ENCODE measurements around the gene KNSTRN. TPM values are rescaled to one million over a fixed set of nuclear protein-coding genes. Genes with fewer than 3 reads are reported as not detected.

Gene KNSTRN
- total RNA-seq, 4 donors from 2014 or later = 10.8 to 30.9 (median 22.1) TPM

GRCh38 chr15:40440743-40441564, 58.4 kb downstream of the KNSTRN start, which contains the start of gene BAHD1:
TSS of gene BAHD1 (plus strand) at chr15:40440953. CDS start at chr15:40458465, 17,512 bp downstream.
- peak within 1 kb of the TSS; percentile 76 to 86 (median 82) for H3K27ac ChIP-seq
- intact Hi-C loops (cut with DNase I; ENCODE audit: low total_unique reads) (loop anchor here (2.0 to 10.0 kb wide), 4 partner anchors 30 to 124 kb away; partner anchors contain the start of genes CCDC32, CHST14 and RPUSD2), in situ Hi-C loops (cut with MboI; ENCODE audit: low sequenced_read_pairs in 4 of 4) (no loop called here)
- H3K4me1 ChIP-seq = peaks cover 14 to 20% of the 10 kb centered on the region in 2 donors
- H3K36me3 ChIP-seq = no peaks in the 10 kb centered on the region
- peaks cover 14 to 23% (median 18%) of the 10 kb centered on the region in 3 donors for H3K27me3 ChIP-seq
- ATAC-seq (peak; percentile 83 to 86), DNase-seq (peak; percentile 95 to 96)
- peak; percentile 46 to 47 for TF ChIP-seq POLR2A (IDR thresholded peaks at IDR 0.05)
- TF ChIP-seq, protein P1, sequence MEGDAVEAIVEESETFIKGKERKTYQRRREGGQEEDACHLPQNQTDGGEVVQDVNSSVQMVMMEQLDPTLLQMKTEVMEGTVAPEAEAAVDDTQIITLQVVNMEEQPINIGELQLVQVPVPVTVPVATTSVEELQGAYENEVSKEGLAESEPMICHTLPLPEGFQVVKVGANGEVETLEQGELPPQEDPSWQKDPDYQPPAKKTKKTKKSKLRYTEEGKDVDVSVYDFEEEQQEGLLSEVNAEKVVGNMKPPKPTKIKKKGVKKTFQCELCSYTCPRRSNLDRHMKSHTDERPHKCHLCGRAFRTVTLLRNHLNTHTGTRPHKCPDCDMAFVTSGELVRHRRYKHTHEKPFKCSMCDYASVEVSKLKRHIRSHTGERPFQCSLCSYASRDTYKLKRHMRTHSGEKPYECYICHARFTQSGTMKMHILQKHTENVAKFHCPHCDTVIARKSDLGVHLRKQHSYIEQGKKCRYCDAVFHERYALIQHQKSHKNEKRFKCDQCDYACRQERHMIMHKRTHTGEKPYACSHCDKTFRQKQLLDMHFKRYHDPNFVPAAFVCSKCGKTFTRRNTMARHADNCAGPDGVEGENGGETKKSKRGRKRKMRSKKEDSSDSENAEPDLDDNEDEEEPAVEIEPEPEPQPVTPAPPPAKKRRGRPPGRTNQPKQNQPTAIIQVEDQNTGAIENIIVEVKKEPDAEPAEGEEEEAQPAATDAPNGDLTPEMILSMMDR (IDR thresholded peaks at IDR 0.05 in 4 of 5, conservative IDR thresholded peaks at IDR 0.05 in 1 of 5) = peak in 1 of 5 experiments; percentile 13
- H3K4me3 ChIP-seq = peak within 1 kb of the TSS; percentile 74 to 98 (median 81)
- H3K9me3 ChIP-seq = no peaks in the 10 kb centered on the region

- in situ Hi-C loops (cut with MboI; ENCODE audit: low sequenced_read_pairs in 4 of 4) = no loop called here
These were observed 59.3 kb downstream of the KNSTRN start for GRCh38 chr15:40441565-40442531.

DNA sequence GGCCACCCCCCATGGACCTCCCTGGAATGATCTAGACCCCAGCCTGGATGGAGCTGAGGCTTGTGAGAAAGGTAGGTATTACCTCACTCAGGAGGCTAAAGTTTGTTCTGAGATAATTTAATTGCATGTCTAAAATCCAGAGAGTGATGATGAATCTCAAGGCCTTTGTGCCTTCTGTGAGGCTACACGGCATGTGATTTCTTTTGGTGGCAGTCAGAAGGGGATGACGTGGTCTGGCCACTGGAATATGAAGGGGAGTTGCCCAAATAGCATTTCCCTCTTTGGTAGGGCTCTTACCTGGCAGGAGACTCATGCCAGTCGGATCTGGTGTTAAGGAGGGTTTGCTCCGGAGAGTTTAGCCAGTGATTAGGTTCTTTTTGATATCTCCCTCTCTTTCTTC, 60.7 kb downstream of the KNSTRN start:
- Histone ChIP-seq H3K36me3 (no peaks in the 10 kb centered on the region), H3K27me3 (no peaks in the 10 kb centered on the region), H3K27ac (no peak overlapping the region), H3K4me1 (peaks cover 8 to 9% of the 10 kb centered on the region in 2 donors), H3K9me3 (no peaks in the 10 kb centered on the region), H3K4me3 (no peak overlapping the region)
- in situ Hi-C loops (cut with MboI; ENCODE audit: low sequenced_read_pairs in 4 of 4) = no loop called here
- ATAC-seq (no peak), DNase-seq (no peak)
- TF ChIP-seq POLR2A (IDR thresholded peaks at IDR 0.05) = no peak
- TF ChIP-seq, protein P1 (IDR thresholded peaks at IDR 0.05 in 4 of 5, conservative IDR thresholded peaks at IDR 0.05 in 1 of 5) = no peak
- intact Hi-C loops (cut with DNase I; ENCODE audit: low total_unique reads) = loop anchor here (10.0 kb wide), 1 partner anchor 122 kb away; the partner anchor contains the start of genes CCDC32 and RPUSD2

More at GRCh38 chr15:40441565-40442531, 59.3 kb downstream of the KNSTRN start:
- Histone ChIP-seq H3K4me1 (peaks cover 10 to 11% of the 10 kb centered on the region in 2 donors), H3K27me3 (peaks cover 6 to 14% (median 9%) of the 10 kb centered on the region in 3 donors), H3K27ac (peak overlapping the region; percentile 37 to 86 (median 79)), H3K36me3 (no peaks in the 10 kb centered on the region), H3K4me3 (peak overlapping the region; percentile 74 to 98 (median 81)), H3K9me3 (no peaks in the 10 kb centered on the region)
- ATAC-seq (peak; percentile 3 to 15), DNase-seq (no peak)
- intact Hi-C loops (cut with DNase I; ENCODE audit: low total_unique reads) = loop anchor here (2.0 to 10.0 kb wide), 4 partner anchors 29 to 123 kb away; partner anchors contain the start of genes CCDC32, CHST14 and RPUSD2
- TF ChIP-seq, protein P1 (IDR thresholded peaks at IDR 0.05 in 4 of 5, conservative IDR thresholded peaks at IDR 0.05 in 1 of 5) = peak in 1 of 5 experiments; percentile 20
- no peak for TF ChIP-seq POLR2A (IDR thresholded peaks at IDR 0.05)

DNA sequence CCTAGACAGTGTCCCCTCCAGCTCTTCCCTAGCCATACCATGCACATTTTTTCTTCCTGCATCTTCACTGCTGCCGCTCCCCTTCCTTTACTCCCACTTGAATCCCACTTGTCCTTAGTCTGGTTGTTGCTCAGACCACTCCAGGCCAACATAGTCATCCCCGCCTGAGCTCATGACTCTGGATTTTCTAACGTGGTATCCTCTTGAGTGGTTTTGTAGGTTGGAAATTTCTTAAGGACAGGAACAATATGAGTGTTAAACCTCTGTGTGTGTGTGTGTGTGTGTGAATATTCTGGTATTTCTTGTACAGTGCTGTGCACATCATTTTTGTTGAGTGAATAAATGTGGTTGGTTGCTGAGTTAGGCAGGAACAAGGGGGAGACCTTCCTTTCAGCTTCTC, 61.3 kb downstream of the KNSTRN start:
- in situ Hi-C loops (cut with MboI; ENCODE audit: low sequenced_read_pairs in 4 of 4) = no loop called here

More for the DNA sequence above, 61.3 kb downstream of the KNSTRN start:
- H3K27me3 ChIP-seq = no peaks in the 10 kb centered on the region
- intact Hi-C loops (cut with DNase I; ENCODE audit: low total_unique reads) = loop anchor here (10.0 kb wide), 1 partner anchor 121 kb away; the partner anchor contains the start of genes CCDC32 and RPUSD2
- peaks cover 8 to 9% of the 10 kb centered on the region in 2 donors for H3K4me1 ChIP-seq
- H3K27ac ChIP-seq = no peak overlapping the region
- ATAC-seq = no peak
- DNase-seq = no peak
- H3K4me3 ChIP-seq = no peak overlapping the region
- no peaks in the 10 kb centered on the region for H3K9me3 ChIP-seq
- no peak for TF ChIP-seq POLR2A (IDR thresholded peaks at IDR 0.05)
- TF ChIP-seq, protein P1 (IDR thresholded peaks at IDR 0.05 in 4 of 5, conservative IDR thresholded peaks at IDR 0.05 in 1 of 5) = no peak
- H3K36me3 ChIP-seq = no peaks in the 10 kb centered on the region
